Renal pelvis (tissue), 12 donors: ENCODE results near the gene SLC1A4. TPM values are rescaled to one million over a fixed set of nuclear protein-coding genes. Genes with fewer than 3 reads are reported as not detected.

Source experiments
- DNase-seq: peaks from one replicate; pipeline ENCODE4 v3.0.0-alpha.2; 2013
- long read RNA-seq, 16 experiments: transcript quantifications; one replicate each; lab custom pipeline, GENCODE V29; 2026
- polyA plus RNA-seq, 3 donors: library from polyadenylated mRNA; unstranded; fragments of 120-200 nt; gene quantifications; one replicate each; pipeline ENCODE4 v1.2.1, GENCODE V29; 2013; ENCODE audit not compliant: insufficient read length in 3 of 3

SLC1A4 gene
- 1 to 10 TPM; 5.9 to 9.0 (median 7.0) TPM for polyA plus RNA-seq
- long read RNA-seq, donor 1, full-length matches to known transcripts, result 1 of 320 reads
- long read RNA-seq, donor 1, partial matches to known transcripts, result 319 of 320 reads
- long read RNA-seq, donor 1, other reads (novel, unspliced or antisense), result 0 of 320 reads
- long read RNA-seq, donor 2, full-length matches to known transcripts, result 3 of 10 reads
- long read RNA-seq, donor 2, partial matches to known transcripts, result 7 of 10 reads
- long read RNA-seq, donor 2, other reads (novel, unspliced or antisense), result 0 of 10 reads
- long read RNA-seq, donor 3, full-length matches to known transcripts, result 1 of 196 reads
- long read RNA-seq, donor 3, partial matches to known transcripts, result 195 of 196 reads
- long read RNA-seq, donor 3, other reads (novel, unspliced or antisense), result 0 of 196 reads
- long read RNA-seq, donor 4, full-length matches to known transcripts, result 4 of 4 reads
- long read RNA-seq, donor 4, partial matches to known transcripts, result 0 of 4 reads
- long read RNA-seq, donor 4, other reads (novel, unspliced or antisense), result 0 of 4 reads
- long read RNA-seq, donor 5, result 0 reads
- long read RNA-seq, donor 6, result 0 reads
- long read RNA-seq, donor 7, result 0 reads
- long read RNA-seq, donor 8, full-length matches to known transcripts, result 1 of 121 reads
- long read RNA-seq, donor 8, partial matches to known transcripts, result 120 of 121 reads
- long read RNA-seq, donor 8, other reads (novel, unspliced or antisense), result 0 of 121 reads
- long read RNA-seq, donor 9, full-length matches to known transcripts, result 1 of 7 reads
- long read RNA-seq, donor 9, partial matches to known transcripts, result 6 of 7 reads
- long read RNA-seq, donor 9, other reads (novel, unspliced or antisense), result 0 of 7 reads
- long read RNA-seq, donor 10, full-length matches to known transcripts, result 1 of 1 reads
- long read RNA-seq, donor 10, partial matches to known transcripts, result 0 of 1 reads
- long read RNA-seq, donor 10, other reads (novel, unspliced or antisense), result 0 of 1 reads
- long read RNA-seq, donor 11, result 0 reads
- long read RNA-seq, donor 12, result 0 reads
- long read RNA-seq, donor 13, full-length matches to known transcripts, result 1 of 1 reads
- long read RNA-seq, donor 13, partial matches to known transcripts, result 0 of 1 reads
- long read RNA-seq, donor 13, other reads (novel, unspliced or antisense), result 0 of 1 reads
- long read RNA-seq, donor 14, result 0 reads
- long read RNA-seq, donor 15, full-length matches to known transcripts, result 4 of 4 reads
- long read RNA-seq, donor 15, partial matches to known transcripts, result 0 of 4 reads
- long read RNA-seq, donor 15, other reads (novel, unspliced or antisense), result 0 of 4 reads
- long read RNA-seq, donor 16, partial matches to known transcripts, result 327 of 327 reads
- long read RNA-seq, donor 16, other reads (novel, unspliced or antisense), result 0 of 327 reads

GRCh38 chr2:64989126-64989981 is at the start of gene SLC1A4:
SLC1A4 (plus strand) TSS chr2:64989399; CDS start chr2:64989644, 245 bp downstream.
- peak; percentile 76 for DNase-seq

- no peak for DNase-seq
These were observed 48.1 kb upstream of the SLC1A4 start for GRCh38 chr2:64941143-64941542.

- no peak for DNase-seq
These were observed 47.4 kb upstream of the SLC1A4 start for GRCh38 chr2:64941801-64942200.

- no peak for DNase-seq
These were observed 46.5 kb upstream of the SLC1A4 start for GRCh38 chr2:64942693-64943092.

- DNase-seq, result no peak
These were observed 45.6 kb upstream of the SLC1A4 start for GRCh38 chr2:64943387-64944150.

- no peak for DNase-seq
These were observed 44.7 kb upstream of the SLC1A4 start for GRCh38 chr2:64944484-64944883.

- no peak for DNase-seq
These were observed 43.0 kb upstream of the SLC1A4 start for GRCh38 chr2:64945973-64946768.

- peak; percentile 26 for DNase-seq
These were observed 42.4 kb upstream of the SLC1A4 start for GRCh38 chr2:64946769-64947247.

GRCh38 chr2:64947885-64948284 is 41.3 kb upstream of the SLC1A4 start:
- DNase-seq, result no peak

- DNase-seq, result no peak
These were observed 38.7 kb upstream of the SLC1A4 start for GRCh38 chr2:64950226-64951160.

GRCh38 chr2:64951306-64951953 is 37.8 kb upstream of the SLC1A4 start:
- no peak for DNase-seq

- DNase-seq, result no peak
These were observed 37.1 kb upstream of the SLC1A4 start for GRCh38 chr2:64952096-64952495.

GRCh38 chr2:64952511-64953482 is 36.4 kb upstream of the SLC1A4 start:
- DNase-seq, result no peak

- DNase-seq, result no peak
These were observed 33.7 kb upstream of the SLC1A4 start for GRCh38 chr2:64955467-64955866.

GRCh38 chr2:64957109-64957903 is 31.9 kb upstream of the SLC1A4 start:
- DNase-seq, result no peak
